ENCODE measurements around the gene POLRMT. TPM values are rescaled to one million over a fixed set of nuclear protein-coding genes. Genes with fewer than 3 reads are reported as not detected.

The POLRMT gene
- total RNA-seq, 1 donor from 2014 or later: 68.4 TPM

GRCh38 chr19:618247-618619 is 15.1 kb downstream of the POLRMT start:
- Mint-ChIP-seq H3K4me3 (ENCODE audit: low read depth) (no peak overlapping the region), H3K27ac (no peak overlapping the region), H3K36me3 (ENCODE audit: insufficient read depth) (peaks cover 15% of the 10 kb centered on the region), H3K9me3 (ENCODE audit: low read depth) (no peaks in the 10 kb centered on the region), H3K27me3 (no peaks in the 10 kb centered on the region), H3K4me1 (ENCODE audit: low read depth) (no peaks in the 10 kb centered on the region)
- TF ChIP-seq, protein P1, sequence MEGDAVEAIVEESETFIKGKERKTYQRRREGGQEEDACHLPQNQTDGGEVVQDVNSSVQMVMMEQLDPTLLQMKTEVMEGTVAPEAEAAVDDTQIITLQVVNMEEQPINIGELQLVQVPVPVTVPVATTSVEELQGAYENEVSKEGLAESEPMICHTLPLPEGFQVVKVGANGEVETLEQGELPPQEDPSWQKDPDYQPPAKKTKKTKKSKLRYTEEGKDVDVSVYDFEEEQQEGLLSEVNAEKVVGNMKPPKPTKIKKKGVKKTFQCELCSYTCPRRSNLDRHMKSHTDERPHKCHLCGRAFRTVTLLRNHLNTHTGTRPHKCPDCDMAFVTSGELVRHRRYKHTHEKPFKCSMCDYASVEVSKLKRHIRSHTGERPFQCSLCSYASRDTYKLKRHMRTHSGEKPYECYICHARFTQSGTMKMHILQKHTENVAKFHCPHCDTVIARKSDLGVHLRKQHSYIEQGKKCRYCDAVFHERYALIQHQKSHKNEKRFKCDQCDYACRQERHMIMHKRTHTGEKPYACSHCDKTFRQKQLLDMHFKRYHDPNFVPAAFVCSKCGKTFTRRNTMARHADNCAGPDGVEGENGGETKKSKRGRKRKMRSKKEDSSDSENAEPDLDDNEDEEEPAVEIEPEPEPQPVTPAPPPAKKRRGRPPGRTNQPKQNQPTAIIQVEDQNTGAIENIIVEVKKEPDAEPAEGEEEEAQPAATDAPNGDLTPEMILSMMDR (IDR thresholded peaks at IDR 0.05; ENCODE audit: unreplicated experiment): no peak
- DNase-seq (ENCODE audit: low spot score, unreplicated experiment): no peak

DNA sequence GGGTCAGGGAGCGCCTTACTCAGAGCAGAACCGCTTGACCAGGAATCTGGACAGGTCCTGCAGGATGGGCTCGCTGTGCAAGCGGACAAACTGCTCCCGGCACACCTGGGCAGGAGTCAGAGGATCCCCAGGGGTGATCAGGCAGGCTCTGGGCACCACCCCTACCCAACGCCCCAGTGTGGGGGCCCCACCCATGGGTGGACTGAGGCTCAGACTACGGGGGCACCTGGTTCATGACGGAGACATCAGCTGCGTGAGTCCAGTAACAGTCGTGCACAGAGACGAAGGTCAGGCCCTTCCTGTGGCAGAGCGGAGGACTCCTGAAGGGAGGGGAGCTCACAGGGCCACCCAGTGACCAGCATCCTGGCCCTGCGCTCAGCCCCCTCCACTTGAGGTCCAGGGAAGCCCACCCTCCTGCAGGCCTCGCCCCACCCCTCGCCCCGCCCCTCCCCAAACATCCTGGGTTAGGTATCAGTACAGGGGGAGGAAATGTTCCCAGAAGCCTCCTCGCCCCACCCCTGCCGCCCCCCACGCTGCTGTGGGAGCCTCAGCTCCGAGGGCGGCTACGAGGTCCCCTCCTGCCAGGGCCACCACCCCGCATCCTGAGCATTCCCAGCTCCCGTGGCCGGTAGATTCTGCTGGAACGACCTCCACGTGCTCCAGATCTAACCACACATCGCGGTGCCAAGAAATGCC is 15.6 kb downstream of the POLRMT start:
- Mint-ChIP-seq H3K27me3 (no peaks in the 10 kb centered on the region), H3K4me3 (ENCODE audit: low read depth) (no peak overlapping the region), H3K9me3 (ENCODE audit: low read depth) (no peaks in the 10 kb centered on the region), H3K36me3 (ENCODE audit: insufficient read depth) (peaks cover 15% of the 10 kb centered on the region), H3K4me1 (ENCODE audit: low read depth) (no peaks in the 10 kb centered on the region), H3K27ac (no peak overlapping the region)
- no peak for DNase-seq (ENCODE audit: low spot score, unreplicated experiment)
- TF ChIP-seq, protein P1 (IDR thresholded peaks at IDR 0.05; ENCODE audit: unreplicated experiment): no peak

DNA sequence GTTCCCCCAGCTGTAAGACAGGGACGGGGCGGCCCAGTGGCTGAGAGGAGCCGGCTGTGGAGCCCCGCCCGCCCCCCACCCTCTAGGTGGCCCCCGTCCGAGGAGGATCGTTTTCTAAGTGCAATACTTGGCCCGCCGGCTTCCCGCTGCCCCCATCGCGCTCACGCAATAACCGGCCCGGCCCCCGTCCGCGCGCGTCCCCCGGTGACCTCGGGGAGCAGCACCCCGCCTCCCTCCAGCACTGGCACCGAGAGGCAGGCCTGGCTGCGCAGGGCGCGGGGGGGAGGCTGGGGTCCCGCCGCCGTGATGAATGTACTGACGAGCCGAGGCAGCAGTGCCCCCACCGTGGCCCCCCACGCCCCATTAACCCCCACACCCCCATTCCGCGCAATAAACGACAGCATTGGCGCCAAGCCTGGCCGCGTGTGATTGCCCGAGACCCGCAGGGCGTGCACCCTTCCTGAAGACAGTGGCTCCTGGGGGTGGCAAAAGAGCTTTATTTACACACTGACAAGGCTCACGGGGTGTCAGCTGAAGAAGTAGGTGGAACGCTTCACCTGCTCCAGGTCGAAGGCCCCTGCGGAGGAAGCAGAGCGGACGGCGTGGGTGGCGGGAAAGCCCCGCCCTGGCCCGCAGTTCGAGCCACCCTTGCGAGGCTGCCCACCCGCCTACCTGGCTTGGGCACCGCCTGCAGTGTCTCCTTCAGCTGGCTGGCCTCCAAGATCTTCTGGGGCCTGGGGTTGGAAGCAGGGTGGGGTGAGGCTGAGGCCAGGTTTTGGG is 16.4 kb downstream of the POLRMT start:
- DNase-seq (ENCODE audit: low spot score, unreplicated experiment): no peak
- no peak overlapping the region for H3K27ac Mint-ChIP-seq
- no peak overlapping the region for H3K4me3 Mint-ChIP-seq (ENCODE audit: low read depth)

DNA sequence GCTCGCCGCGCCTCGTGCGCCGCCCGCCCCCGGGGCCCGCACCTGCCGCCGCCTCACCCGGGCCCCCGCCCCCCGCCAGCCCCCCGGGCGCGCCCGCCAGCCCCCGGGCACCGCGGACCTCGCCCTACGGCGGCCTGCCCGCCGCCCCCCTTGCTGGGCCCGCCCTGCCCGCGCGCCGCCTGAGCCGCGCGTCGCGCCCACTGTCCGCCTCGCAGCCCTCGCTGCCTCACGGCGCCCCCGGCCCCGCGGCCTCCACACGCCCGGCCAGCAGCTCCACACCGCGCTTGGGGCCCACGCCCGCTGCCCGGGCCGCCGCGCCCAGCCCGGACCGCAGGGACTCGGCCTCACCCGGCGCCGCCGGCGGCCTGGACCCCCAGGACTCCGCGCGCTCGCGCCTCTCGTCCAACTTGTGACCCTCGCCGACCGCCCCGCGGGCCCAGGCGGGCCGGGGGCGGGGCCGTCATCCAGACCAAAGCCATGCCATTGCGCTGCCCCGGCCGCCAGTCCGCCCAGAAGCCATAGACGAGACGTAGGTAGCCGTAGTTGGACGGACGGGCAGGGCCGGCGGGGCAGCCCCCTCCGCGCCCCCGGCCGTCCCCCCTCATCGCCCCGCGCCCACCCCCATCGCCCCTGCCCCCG is 17.2 kb downstream of the POLRMT start:
- Mint-ChIP-seq H3K4me3 (ENCODE audit: low read depth) (no peak overlapping the region), H3K27ac (no peak overlapping the region), H3K36me3 (ENCODE audit: insufficient read depth) (peaks cover 15% of the 10 kb centered on the region), H3K4me1 (ENCODE audit: low read depth) (no peaks in the 10 kb centered on the region), H3K9me3 (ENCODE audit: low read depth) (no peaks in the 10 kb centered on the region), H3K27me3 (no peaks in the 10 kb centered on the region)
- DNase-seq (ENCODE audit: low spot score, unreplicated experiment): no peak
- TF ChIP-seq, protein P1 (IDR thresholded peaks at IDR 0.05; ENCODE audit: unreplicated experiment): no peak

More for the DNA sequence above, 16.4 kb downstream of the POLRMT start:
- Mint-ChIP-seq H3K27me3 (no peaks in the 10 kb centered on the region), H3K4me1 (ENCODE audit: low read depth) (no peaks in the 10 kb centered on the region), H3K36me3 (ENCODE audit: insufficient read depth) (peaks cover 15% of the 10 kb centered on the region), H3K9me3 (ENCODE audit: low read depth) (no peaks in the 10 kb centered on the region)
- TF ChIP-seq, protein P1 (IDR thresholded peaks at IDR 0.05; ENCODE audit: unreplicated experiment): no peak

- no peak overlapping the region for H3K4me3 Mint-ChIP-seq (ENCODE audit: low read depth)
- no peak for DNase-seq (ENCODE audit: low spot score, unreplicated experiment)
Observed at GRCh38 chr19:615619-616018, 17.7 kb downstream of the POLRMT start.

More at GRCh38 chr19:615619-616018, 17.7 kb downstream of the POLRMT start:
- Mint-ChIP-seq H3K27me3 (no peaks in the 10 kb centered on the region), H3K36me3 (ENCODE audit: insufficient read depth) (peaks cover 15% of the 10 kb centered on the region), H3K9me3 (ENCODE audit: low read depth) (no peaks in the 10 kb centered on the region), H3K27ac (no peak overlapping the region), H3K4me1 (ENCODE audit: low read depth) (no peaks in the 10 kb centered on the region)
- TF ChIP-seq, protein P1 (IDR thresholded peaks at IDR 0.05; ENCODE audit: unreplicated experiment): no peak
